Choroid plexus epithelial cell (primary cell): ENCODE results near the gene CMKLR1.
A peak's percentile ranks its signal among the peaks of the same experiment; 100 is the strongest.

ENCODE experiments used
- DNase-seq: peaks from one replicate; pipeline ENCODE4 v3.0.0-alpha.2; 2010; ENCODE audit warnings: low read depth
- H3K4me3 ChIP-seq: 2 replicates; pipeline ENCODE4 v1.5.1; 2011; ENCODE audit warnings: low read depth, mild to moderate bottlenecking, control low read depth, low read length, moderate library complexity
- TF ChIP-seq, protein P1 (sequence below): conservative IDR thresholded peaks from 2 replicates; pipeline ENCODE4 v1.5.1; 2011; ENCODE audit warnings: low read depth, mild to moderate bottlenecking, control low read depth, inconsistent platforms, low read length, moderate library complexity

CMKLR1 gene, protein sequence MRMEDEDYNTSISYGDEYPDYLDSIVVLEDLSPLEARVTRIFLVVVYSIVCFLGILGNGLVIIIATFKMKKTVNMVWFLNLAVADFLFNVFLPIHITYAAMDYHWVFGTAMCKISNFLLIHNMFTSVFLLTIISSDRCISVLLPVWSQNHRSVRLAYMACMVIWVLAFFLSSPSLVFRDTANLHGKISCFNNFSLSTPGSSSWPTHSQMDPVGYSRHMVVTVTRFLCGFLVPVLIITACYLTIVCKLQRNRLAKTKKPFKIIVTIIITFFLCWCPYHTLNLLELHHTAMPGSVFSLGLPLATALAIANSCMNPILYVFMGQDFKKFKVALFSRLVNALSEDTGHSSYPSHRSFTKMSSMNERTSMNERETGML

GRCh38 chr12:108338915-108339657 lies at the start of gene CMKLR1:
CMKLR1 (minus strand) TSS chr12:108339311; CDS start chr12:108293591, 45,720 bp downstream.
- peak within 1 kb of the TSS; percentile 32 for H3K4me3 ChIP-seq
- no peak for DNase-seq

GRCh38 chr12:108387771-108388170 lies 48.7 kb upstream of the CMKLR1 start:
- H3K4me3 ChIP-seq = no peak overlapping the region
- TF ChIP-seq, protein P1, sequence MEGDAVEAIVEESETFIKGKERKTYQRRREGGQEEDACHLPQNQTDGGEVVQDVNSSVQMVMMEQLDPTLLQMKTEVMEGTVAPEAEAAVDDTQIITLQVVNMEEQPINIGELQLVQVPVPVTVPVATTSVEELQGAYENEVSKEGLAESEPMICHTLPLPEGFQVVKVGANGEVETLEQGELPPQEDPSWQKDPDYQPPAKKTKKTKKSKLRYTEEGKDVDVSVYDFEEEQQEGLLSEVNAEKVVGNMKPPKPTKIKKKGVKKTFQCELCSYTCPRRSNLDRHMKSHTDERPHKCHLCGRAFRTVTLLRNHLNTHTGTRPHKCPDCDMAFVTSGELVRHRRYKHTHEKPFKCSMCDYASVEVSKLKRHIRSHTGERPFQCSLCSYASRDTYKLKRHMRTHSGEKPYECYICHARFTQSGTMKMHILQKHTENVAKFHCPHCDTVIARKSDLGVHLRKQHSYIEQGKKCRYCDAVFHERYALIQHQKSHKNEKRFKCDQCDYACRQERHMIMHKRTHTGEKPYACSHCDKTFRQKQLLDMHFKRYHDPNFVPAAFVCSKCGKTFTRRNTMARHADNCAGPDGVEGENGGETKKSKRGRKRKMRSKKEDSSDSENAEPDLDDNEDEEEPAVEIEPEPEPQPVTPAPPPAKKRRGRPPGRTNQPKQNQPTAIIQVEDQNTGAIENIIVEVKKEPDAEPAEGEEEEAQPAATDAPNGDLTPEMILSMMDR = no peak
- no peak for DNase-seq

More at GRCh38 chr12:108338915-108339657, at the start of gene CMKLR1:
- TF ChIP-seq, protein P1 = no peak

GRCh38 chr12:108386709-108387360 lies 47.7 kb upstream of the CMKLR1 start:
- H3K4me3 ChIP-seq = no peak overlapping the region
- DNase-seq = no peak
- TF ChIP-seq, protein P1 = no peak

DNA sequence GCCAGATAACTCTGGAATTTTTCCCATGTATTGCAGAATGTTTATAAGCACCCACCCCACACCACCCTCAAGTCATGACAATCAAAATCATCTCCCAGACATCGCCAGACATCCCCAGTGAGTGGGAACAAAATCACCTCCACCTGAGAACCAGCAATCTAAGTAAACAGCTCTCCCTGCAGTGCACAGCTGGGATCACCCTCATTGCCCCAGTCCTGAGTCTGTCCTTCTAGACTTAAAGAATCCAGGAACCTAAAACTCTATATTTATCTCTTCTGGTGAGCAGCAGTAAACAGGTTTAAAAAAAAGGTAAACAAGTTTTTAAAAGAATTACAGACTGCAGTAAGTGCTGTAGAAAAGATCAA lies 43.3 kb upstream of the CMKLR1 start:
- TF ChIP-seq, protein P1 = no peak
- no peak for DNase-seq
- H3K4me3 ChIP-seq = no peak overlapping the region

DNA sequence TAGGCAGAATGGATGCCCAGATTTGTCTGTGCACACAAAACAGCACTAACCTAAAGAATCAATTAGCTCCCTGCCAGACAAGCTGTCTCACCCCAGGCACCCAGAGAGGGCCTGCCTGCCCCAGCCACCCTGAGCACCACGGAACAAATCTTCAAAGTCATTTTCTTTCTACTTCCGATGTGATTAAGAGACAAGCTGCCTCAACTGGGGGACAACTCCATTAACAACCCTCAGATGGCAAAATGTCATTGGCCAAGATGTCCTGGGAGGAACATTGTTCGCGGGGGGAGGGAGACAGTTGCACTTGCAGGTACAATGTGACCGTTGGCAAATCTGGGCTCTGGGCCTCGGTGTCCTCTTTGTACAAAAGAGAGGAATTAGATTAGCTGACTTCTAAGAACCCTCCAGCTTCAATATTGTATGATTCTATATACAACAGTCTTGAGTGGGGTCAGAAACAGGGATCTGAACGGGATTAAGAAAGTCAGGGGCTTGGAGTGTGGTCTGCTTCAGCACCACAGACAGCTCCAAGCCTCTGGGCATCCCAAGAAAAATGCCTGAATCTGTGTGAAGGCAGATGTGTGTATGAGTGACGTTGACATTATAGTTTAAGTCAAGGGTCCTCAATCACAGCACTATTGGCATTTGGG lies 42.8 kb upstream of the CMKLR1 start:
- H3K4me3 ChIP-seq = no peak overlapping the region
- peak; percentile 46 for DNase-seq
- TF ChIP-seq, protein P1 = no peak

- no peak for DNase-seq
- TF ChIP-seq, protein P1 = no peak
- no peak overlapping the region for H3K4me3 ChIP-seq
Observed at GRCh38 chr12:108380382-108380781, 41.3 kb upstream of the CMKLR1 start.
